ENCODE data around the gene ZSWIM5.
"Not testable (repeated sequence)": the region's sequence is repeated elsewhere in the genome, so short reads cannot be mapped to it uniquely, and the experiment has no call there.

- not testable (repeated sequence) for TF ChIP-seq EZH2 (IDR thresholded peaks at IDR 0.05; ENCODE audit: borderline replicate concordance, insufficient read depth, low read depth, low read length, poor library complexity, severe bottlenecking); CTCF (IDR thresholded peaks at IDR 0.05)
These were observed 229.0 kb downstream of the ZSWIM5 start for GRCh38 chr1:44977372-44977771.
